Measurements from ENCODE around the gene P2RY12.

Gene P2RY12

GRCh38 chr3:151377768-151378385, 6.7 kb downstream of the P2RY12 start:
- no peak overlapping the region for H3K4me3 Mint-ChIP-seq
- no peaks in the 10 kb centered on the region for H3K4me1 Mint-ChIP-seq
- no peaks in the 10 kb centered on the region for H3K9me3 Mint-ChIP-seq
- H3K27me3 Mint-ChIP-seq = no peaks in the 10 kb centered on the region
- no peaks in the 10 kb centered on the region for H3K36me3 Mint-ChIP-seq
- no peak overlapping the region for H3K27ac Mint-ChIP-seq

GRCh38 chr3:151372063-151372820, 12.3 kb downstream of the P2RY12 start:
- Mint-ChIP-seq H3K9me3 (no peaks in the 10 kb centered on the region), H3K27ac (no peak overlapping the region), H3K36me3 (no peaks in the 10 kb centered on the region), H3K27me3 (no peaks in the 10 kb centered on the region), H3K4me3 (no peak overlapping the region), H3K4me1 (no peaks in the 10 kb centered on the region)

GRCh38 chr3:151371526-151371925, 13.0 kb downstream of the P2RY12 start:
- Mint-ChIP-seq H3K27me3 (no peaks in the 10 kb centered on the region), H3K36me3 (no peaks in the 10 kb centered on the region), H3K4me1 (no peaks in the 10 kb centered on the region), H3K27ac (no peak overlapping the region), H3K4me3 (no peak overlapping the region), H3K9me3 (no peaks in the 10 kb centered on the region)

GRCh38 chr3:151367448-151367847, 17.1 kb downstream of the P2RY12 start:
- H3K4me3 Mint-ChIP-seq = no peak overlapping the region
- H3K36me3 Mint-ChIP-seq = no peaks in the 10 kb centered on the region
- no peak overlapping the region for H3K27ac Mint-ChIP-seq
- H3K9me3 Mint-ChIP-seq = no peaks in the 10 kb centered on the region
- H3K4me1 Mint-ChIP-seq = no peaks in the 10 kb centered on the region
- H3K27me3 Mint-ChIP-seq = peaks cover 3% of the 10 kb centered on the region

- Mint-ChIP-seq H3K4me1 (no peaks in the 10 kb centered on the region), H3K27ac (no peak overlapping the region), H3K9me3 (no peaks in the 10 kb centered on the region), H3K4me3 (no peak overlapping the region), H3K27me3 (peaks cover 3% of the 10 kb centered on the region), H3K36me3 (no peaks in the 10 kb centered on the region)
Observed at GRCh38 chr3:151366993-151367392, 17.6 kb downstream of the P2RY12 start.

GRCh38 chr3:151362751-151363174, 21.8 kb downstream of the P2RY12 start:
- no peak overlapping the region for H3K4me3 Mint-ChIP-seq
- H3K27ac Mint-ChIP-seq = no peak overlapping the region
- H3K27me3 Mint-ChIP-seq = peaks cover 3% of the 10 kb centered on the region
- no peaks in the 10 kb centered on the region for H3K4me1 Mint-ChIP-seq
- H3K9me3 Mint-ChIP-seq = no peaks in the 10 kb centered on the region
- no peaks in the 10 kb centered on the region for H3K36me3 Mint-ChIP-seq

- Mint-ChIP-seq H3K4me1 (no peaks in the 10 kb centered on the region), H3K36me3 (no peaks in the 10 kb centered on the region), H3K27ac (no peak overlapping the region), H3K9me3 (no peaks in the 10 kb centered on the region), H3K4me3 (no peak overlapping the region), H3K27me3 (peaks cover 5% of the 10 kb centered on the region)
Observed at GRCh38 chr3:151357463-151357850, 27.1 kb downstream of the P2RY12 start.

GRCh38 chr3:151356794-151357462, 27.6 kb downstream of the P2RY12 start:
- no peak overlapping the region for H3K27ac Mint-ChIP-seq
- H3K36me3 Mint-ChIP-seq = no peaks in the 10 kb centered on the region
- no peak overlapping the region for H3K4me3 Mint-ChIP-seq
- peaks cover 7% of the 10 kb centered on the region for H3K27me3 Mint-ChIP-seq
- H3K4me1 Mint-ChIP-seq = no peaks in the 10 kb centered on the region
- H3K9me3 Mint-ChIP-seq = no peaks in the 10 kb centered on the region

GRCh38 chr3:151351648-151352047, 32.9 kb downstream of the P2RY12 start:
- Mint-ChIP-seq H3K27me3 (peaks cover 24% of the 10 kb centered on the region), H3K4me3 (no peak overlapping the region), H3K4me1 (no peaks in the 10 kb centered on the region), H3K9me3 (no peaks in the 10 kb centered on the region), H3K36me3 (no peaks in the 10 kb centered on the region), H3K27ac (no peak overlapping the region)

- Mint-ChIP-seq H3K27me3 (peaks cover 26% of the 10 kb centered on the region), H3K4me1 (peaks cover under 1% of the 10 kb centered on the region), H3K27ac (no peak overlapping the region), H3K36me3 (no peaks in the 10 kb centered on the region), H3K4me3 (no peak overlapping the region), H3K9me3 (no peaks in the 10 kb centered on the region)
Observed at GRCh38 chr3:151351219-151351618, 33.3 kb downstream of the P2RY12 start.

- Mint-ChIP-seq H3K4me3 (no peak overlapping the region), H3K36me3 (no peaks in the 10 kb centered on the region), H3K27me3 (peaks cover 31% of the 10 kb centered on the region), H3K27ac (no peak overlapping the region), H3K4me1 (peaks cover 5% of the 10 kb centered on the region), H3K9me3 (no peaks in the 10 kb centered on the region)
Observed at GRCh38 chr3:151350656-151351055, 33.9 kb downstream of the P2RY12 start.

- Mint-ChIP-seq H3K36me3 (no peaks in the 10 kb centered on the region), H3K27ac (no peak overlapping the region), H3K4me3 (no peak overlapping the region), H3K9me3 (no peaks in the 10 kb centered on the region), H3K4me1 (peaks cover 5% of the 10 kb centered on the region), H3K27me3 (peaks cover 38% of the 10 kb centered on the region)
Observed at GRCh38 chr3:151347432-151347831, 37.1 kb downstream of the P2RY12 start.

- H3K36me3 Mint-ChIP-seq = no peaks in the 10 kb centered on the region
- H3K27me3 Mint-ChIP-seq = peaks cover 36% of the 10 kb centered on the region
- H3K27ac Mint-ChIP-seq = no peak overlapping the region
- peaks cover 5% of the 10 kb centered on the region for H3K4me1 Mint-ChIP-seq
- H3K9me3 Mint-ChIP-seq = no peaks in the 10 kb centered on the region
- no peak overlapping the region for H3K4me3 Mint-ChIP-seq
Observed at GRCh38 chr3:151346292-151346691, 38.3 kb downstream of the P2RY12 start.

- Mint-ChIP-seq H3K9me3 (no peaks in the 10 kb centered on the region), H3K4me3 (no peak overlapping the region), H3K27ac (no peak overlapping the region), H3K36me3 (no peaks in the 10 kb centered on the region), H3K27me3 (peaks cover 32% of the 10 kb centered on the region), H3K4me1 (peaks cover 5% of the 10 kb centered on the region)
Observed at GRCh38 chr3:151345859-151346258, 38.7 kb downstream of the P2RY12 start.

- no peaks in the 10 kb centered on the region for H3K36me3 Mint-ChIP-seq
- peaks cover 7% of the 10 kb centered on the region for H3K4me1 Mint-ChIP-seq
- no peaks in the 10 kb centered on the region for H3K9me3 Mint-ChIP-seq
- no peak overlapping the region for H3K4me3 Mint-ChIP-seq
- peaks cover 17% of the 10 kb centered on the region for H3K27me3 Mint-ChIP-seq
- no peak overlapping the region for H3K27ac Mint-ChIP-seq
Observed at GRCh38 chr3:151331696-151332095, 52.9 kb downstream of the P2RY12 start.

GRCh38 chr3:151330899-151331298, 53.7 kb downstream of the P2RY12 start:
- Mint-ChIP-seq H3K4me1 (peaks cover 7% of the 10 kb centered on the region), H3K9me3 (no peaks in the 10 kb centered on the region), H3K27ac (no peak overlapping the region), H3K36me3 (no peaks in the 10 kb centered on the region), H3K27me3 (peaks cover 11% of the 10 kb centered on the region), H3K4me3 (no peak overlapping the region)
